ENCODE measurements around the gene SBNO2. TPM values are rescaled to one million over a fixed set of nuclear protein-coding genes. Genes with fewer than 3 reads are reported as not detected.
A peak's percentile ranks its signal among the peaks of the same experiment; 100 is the strongest.

Gene SBNO2
- polyA plus RNA-seq, 1 of the 3 experiments (the other 2 are of a cell fraction), result 18.3 TPM

GRCh38 chr19:1085053-1085658 lies 88.9 kb downstream of the SBNO2 start (continued):
- TF ChIP-seq MAX (IDR thresholded peaks at IDR 0.05; ENCODE audit: low read depth) (no peak), RFX5 (IDR thresholded peaks at IDR 0.05; ENCODE audit: low read length) (no peak), FOSL2 (IDR thresholded peaks at IDR 0.05; ENCODE audit: borderline replicate concordance, low read depth) (no peak)

GRCh38 chr19:1084024-1084868 lies 89.8 kb downstream of the SBNO2 start:
- CTCF ChIA-PET, result interaction anchor here (0.6 to 2.4 kb wide), 5 partner anchors 9 to 160 kb away, joined by 3 to 11 read pairs (median 5); no protein-coding TSS in a partner anchor
- Histone ChIP-seq H3K4me3 (ENCODE audit: low read depth in 2 of 2, low read length in 1 of 2) (no peak overlapping the region), H3K4me2 (no peak overlapping the region), H3F3A (replicated peaks; ENCODE audit: insufficient read depth) (peaks cover 13% of the 10 kb centered on the region), H3K9ac (no peak overlapping the region), H3K36me3 (replicated peaks in 1 of 2; ENCODE audit: control insufficient read depth in 1 of 2, insufficient read depth in 2 of 2, low read length in 1 of 2) (peaks cover 0 to 11% of the 10 kb centered on the region in 2 experiments), H3K9me3 (no peaks in the 10 kb centered on the region), H3K79me2 (ENCODE audit: insufficient read depth) (no peaks in the 10 kb centered on the region), H4K20me1 (ENCODE audit: insufficient read depth) (no peaks in the 10 kb centered on the region), H3K4me1 (ENCODE audit: control insufficient read depth in 1 of 2, insufficient read depth in 2 of 2, low read depth in 1 of 2, low read length in 1 of 2) (peaks cover 0 to 22% of the 10 kb centered on the region in 2 experiments; a peak in 2 of 4 replicates), H3K27ac (ENCODE audit: low read depth in 2 of 2, low read length in 1 of 2) (no peak overlapping the region), H3K27me3 (ENCODE audit: insufficient read depth) (no peaks in the 10 kb centered on the region), H2AFZ (ENCODE audit: low read depth) (no peak overlapping the region), H3K9me2 (no peaks in the 10 kb centered on the region)
- 72% methylated on average over 31 of the region's 43 CpGs for WGBS (ENCODE audit: low lambda C conversion rate)
- POLR2A ChIA-PET, result interaction anchor here (1.9 kb wide), 1 partner anchor 9 kb away, joined by 5 read pairs; no protein-coding TSS in a partner anchor
- no peak for DNase-seq
- no peak for TF ChIP-seq USF2 (IDR thresholded peaks at IDR 0.05; ENCODE audit: borderline replicate concordance, low read depth, low read length)

GRCh38 chr19:1082928-1083816 lies 90.9 kb downstream of the SBNO2 start:
- Histone ChIP-seq H3K27ac (ENCODE audit: low read depth in 2 of 2, low read length in 1 of 2) (no peak overlapping the region), H3K4me2 (peak overlapping the region; percentile 82), H3K79me2 (ENCODE audit: insufficient read depth) (no peaks in the 10 kb centered on the region), H3K36me3 (replicated peaks in 1 of 2; ENCODE audit: control insufficient read depth in 1 of 2, insufficient read depth in 2 of 2, low read length in 1 of 2) (peaks cover 0 to 9% of the 10 kb centered on the region in 2 experiments), H2AFZ (ENCODE audit: low read depth) (no peak overlapping the region), H3K27me3 (ENCODE audit: insufficient read depth) (no peaks in the 10 kb centered on the region), H3K9ac (no peak overlapping the region), H3K4me1 (ENCODE audit: control insufficient read depth in 1 of 2, insufficient read depth in 2 of 2, low read depth in 1 of 2, low read length in 1 of 2) (peaks cover 0 to 22% of the 10 kb centered on the region in 2 experiments; a peak in 2 of 4 replicates), H3F3A (replicated peaks; ENCODE audit: insufficient read depth) (peaks cover 13% of the 10 kb centered on the region), H3K4me3 (ENCODE audit: low read depth in 2 of 2, low read length in 1 of 2) (peak overlapping the region; percentile 45 to 47), H3K9me3 (no peaks in the 10 kb centered on the region), H4K20me1 (ENCODE audit: insufficient read depth) (no peaks in the 10 kb centered on the region), H3K9me2 (no peaks in the 10 kb centered on the region)
- ChIA-PET CTCF (interaction anchor here (0.6 to 2.4 kb wide), 7 partner anchors 7 to 161 kb away, joined by 3 to 11 read pairs (median 5); no protein-coding TSS in a partner anchor), POLR2A (interaction anchor here (1.0 to 2.4 kb wide), 2 partner anchors 22 to 186 kb away, joined by 3 to 9 read pairs; partner anchors contain the start of gene CIRBP)
- WGBS (ENCODE audit: low lambda C conversion rate), result 37% methylated on average over 34 of the region's 59 CpGs
- no peak for DNase-seq
- TF ChIP-seq CTCF (IDR thresholded peaks at IDR 0.05) (no peak), SIN3A (IDR thresholded peaks at IDR 0.05; ENCODE audit: borderline replicate concordance, low read depth, low read length) (no peak), ZBTB33 (IDR thresholded peaks at IDR 0.05; ENCODE audit: borderline replicate concordance, low read depth) (no peak), SMC3 (IDR thresholded peaks at IDR 0.05; ENCODE audit: low read depth, low read length) (no peak), FOSL2 (IDR thresholded peaks at IDR 0.05; ENCODE audit: borderline replicate concordance, low read depth) (no peak), CHD2 (IDR thresholded peaks at IDR 0.05; ENCODE audit: low read length, partially characterized antibody) (no peak), RAD21 (IDR thresholded peaks at IDR 0.05; ENCODE audit: low read length) (no peak), TCF12 (IDR thresholded peaks at IDR 0.05) (no peak), TAF1 (IDR thresholded peaks at IDR 0.05; ENCODE audit: borderline replicate concordance, low read depth, low read length) (no peak), MAX (IDR thresholded peaks at IDR 0.05; ENCODE audit: low read depth) (no peak)

All from SK-N-SH (cell line).